Measurements from ENCODE around the gene UPK1A.

DNA sequence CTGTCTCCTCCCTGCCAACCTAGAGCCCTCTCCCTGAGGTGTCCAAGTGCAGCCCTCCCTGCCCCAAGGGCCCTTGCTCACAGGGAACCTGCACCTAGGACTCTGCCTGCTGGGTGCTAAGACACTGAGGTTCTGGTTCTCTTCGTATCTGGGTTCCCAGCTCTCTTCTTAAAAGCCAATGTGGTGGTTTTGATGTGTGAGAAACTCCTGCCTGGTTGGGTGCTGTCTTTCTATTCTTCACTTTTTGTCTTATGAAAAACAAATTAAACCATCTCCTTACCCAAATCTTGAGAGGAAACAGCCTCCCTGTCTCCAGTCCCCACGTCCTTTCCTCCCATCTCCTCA is 47.2 kb downstream of the UPK1A start:
- TF ChIP-seq CEBPB (IDR thresholded peaks at IDR 0.05) (no peak), REST (IDR thresholded peaks at IDR 0.05; ENCODE audit: low read depth) (no peak), EGR1 (IDR thresholded peaks at IDR 0.05) (no peak), TAF1 (IDR thresholded peaks at IDR 0.05; ENCODE audit: low read depth) (no peak), NFIC (IDR thresholded peaks at IDR 0.05) (no peak), EP300 (IDR thresholded peaks at IDR 0.05; ENCODE audit: borderline replicate concordance) (no peak), TCF12 (IDR thresholded peaks at IDR 0.05; ENCODE audit: low read depth) (no peak), RAD21 (IDR thresholded peaks at IDR 0.05; ENCODE audit: low read depth) (no peak)
- TF ChIP-seq, protein P1, sequence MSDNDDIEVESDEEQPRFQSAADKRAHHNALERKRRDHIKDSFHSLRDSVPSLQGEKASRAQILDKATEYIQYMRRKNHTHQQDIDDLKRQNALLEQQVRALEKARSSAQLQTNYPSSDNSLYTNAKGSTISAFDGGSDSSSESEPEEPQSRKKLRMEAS (IDR thresholded peaks at IDR 0.05) = no peak

Measured in Ishikawa (cell line).